Chondrocyte (in vitro differentiated cells): ENCODE measurements around the gene DAZAP1. TPM values are rescaled to one million over a fixed set of nuclear protein-coding genes. Genes with fewer than 3 reads are reported as not detected.

Experiments used
- DNase-seq: peaks from one replicate; pipeline ENCODE4 v3.0.0; 2021; ENCODE audit warnings: mixed read lengths, low spot score
- H3K27ac Mint-ChIP-seq: one replicate; pipeline ENCODE4 v1.8.0; 2021; ENCODE audit warnings: mild to moderate bottlenecking, moderate library complexity, mixed read lengths; ENCODE audit not compliant: unreplicated experiment
- H3K27me3 Mint-ChIP-seq: 2 replicates; pipeline ENCODE4 v1.8.0; 2021; ENCODE audit warnings: low read depth, mixed read lengths
- H3K36me3 Mint-ChIP-seq: 2 replicates; pipeline ENCODE4 v1.8.0; 2021; ENCODE audit warnings: low read depth, mixed read lengths
- H3K4me1 Mint-ChIP-seq: 2 replicates; pipeline ENCODE4 v1.8.0; 2021; ENCODE audit warnings: low read depth, mild to moderate bottlenecking, mixed read lengths
- H3K4me3 Mint-ChIP-seq: one replicate; pipeline ENCODE4 v1.8.0; 2021; ENCODE audit warnings: mild to moderate bottlenecking, moderate library complexity, mixed read lengths; ENCODE audit not compliant: unreplicated experiment
- H3K9me3 Mint-ChIP-seq: 2 replicates; pipeline ENCODE4 v1.8.0; 2021; ENCODE audit warnings: low read depth, mixed read lengths
- total RNA-seq: library from RNA; stranded (reverse); gene quantifications from 3 replicates; pipeline ENCODE4 v1.2.1, GENCODE V29; 2021
- TF ChIP-seq, protein P1 (sequence below): fragments of 200-600 bp; sonication (generic); IDR thresholded peaks from 2 replicates; pipeline ENCODE4 v1.5.0; 2021; ENCODE audit warnings: antibody characterized with exemption, mild to moderate bottlenecking, moderate library complexity

DAZAP1 gene
- total RNA-seq, 1 donor from 2014 or later = 88.0 TPM

DNA sequence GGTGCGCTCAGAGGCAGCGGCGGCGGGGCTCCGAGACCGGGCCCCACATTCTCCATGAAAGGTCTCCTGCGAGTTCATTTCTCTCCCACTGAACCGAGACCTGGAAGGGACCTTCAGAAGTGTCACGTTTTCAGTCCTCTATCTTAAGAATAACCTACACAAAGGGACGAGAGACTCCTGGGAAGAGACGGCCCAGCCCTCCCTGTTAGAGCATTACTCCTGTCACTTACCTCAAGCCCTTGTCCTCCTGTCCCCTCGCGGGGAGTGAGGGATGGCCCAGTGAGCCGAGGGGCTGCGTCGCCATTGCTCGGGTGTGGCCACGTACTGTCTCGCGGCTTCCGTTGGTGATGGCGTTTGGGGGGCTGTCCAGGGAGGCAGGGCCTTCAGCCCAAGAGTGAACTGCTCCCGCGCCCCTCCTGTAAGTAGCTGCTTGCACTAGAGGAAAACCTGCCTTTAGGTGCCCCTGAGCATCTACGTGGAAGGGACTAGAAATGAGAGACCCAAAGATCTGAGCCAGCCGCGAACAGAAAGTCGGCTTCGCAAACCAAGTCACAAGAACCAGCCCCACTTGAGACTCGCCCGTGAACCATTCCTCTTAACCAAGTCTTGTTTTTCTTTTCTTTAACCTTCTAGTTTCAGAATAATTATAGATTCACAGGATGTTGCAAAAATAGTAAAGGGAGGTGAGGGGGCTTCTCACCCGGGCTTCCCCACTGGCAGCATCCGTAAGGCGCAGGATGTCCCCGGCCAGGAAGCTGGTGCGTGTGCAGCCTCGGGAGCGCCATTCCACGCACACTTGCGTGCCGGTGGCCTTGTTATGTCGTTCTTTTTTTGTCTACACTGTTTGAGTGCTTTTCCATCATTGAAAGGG, 44.8 kb upstream of the DAZAP1 start:
- DNase-seq = no peak
- peaks cover 22% of the 10 kb centered on the region for H3K36me3 Mint-ChIP-seq
- no peaks in the 10 kb centered on the region for H3K9me3 Mint-ChIP-seq
- TF ChIP-seq, protein P1, sequence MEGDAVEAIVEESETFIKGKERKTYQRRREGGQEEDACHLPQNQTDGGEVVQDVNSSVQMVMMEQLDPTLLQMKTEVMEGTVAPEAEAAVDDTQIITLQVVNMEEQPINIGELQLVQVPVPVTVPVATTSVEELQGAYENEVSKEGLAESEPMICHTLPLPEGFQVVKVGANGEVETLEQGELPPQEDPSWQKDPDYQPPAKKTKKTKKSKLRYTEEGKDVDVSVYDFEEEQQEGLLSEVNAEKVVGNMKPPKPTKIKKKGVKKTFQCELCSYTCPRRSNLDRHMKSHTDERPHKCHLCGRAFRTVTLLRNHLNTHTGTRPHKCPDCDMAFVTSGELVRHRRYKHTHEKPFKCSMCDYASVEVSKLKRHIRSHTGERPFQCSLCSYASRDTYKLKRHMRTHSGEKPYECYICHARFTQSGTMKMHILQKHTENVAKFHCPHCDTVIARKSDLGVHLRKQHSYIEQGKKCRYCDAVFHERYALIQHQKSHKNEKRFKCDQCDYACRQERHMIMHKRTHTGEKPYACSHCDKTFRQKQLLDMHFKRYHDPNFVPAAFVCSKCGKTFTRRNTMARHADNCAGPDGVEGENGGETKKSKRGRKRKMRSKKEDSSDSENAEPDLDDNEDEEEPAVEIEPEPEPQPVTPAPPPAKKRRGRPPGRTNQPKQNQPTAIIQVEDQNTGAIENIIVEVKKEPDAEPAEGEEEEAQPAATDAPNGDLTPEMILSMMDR = no peak
- no peaks in the 10 kb centered on the region for H3K27me3 Mint-ChIP-seq
- H3K27ac Mint-ChIP-seq = peak overlapping the region; percentile 95
- H3K4me3 Mint-ChIP-seq = peak overlapping the region; percentile 76
- peaks cover 45% of the 10 kb centered on the region for H3K4me1 Mint-ChIP-seq

DNA sequence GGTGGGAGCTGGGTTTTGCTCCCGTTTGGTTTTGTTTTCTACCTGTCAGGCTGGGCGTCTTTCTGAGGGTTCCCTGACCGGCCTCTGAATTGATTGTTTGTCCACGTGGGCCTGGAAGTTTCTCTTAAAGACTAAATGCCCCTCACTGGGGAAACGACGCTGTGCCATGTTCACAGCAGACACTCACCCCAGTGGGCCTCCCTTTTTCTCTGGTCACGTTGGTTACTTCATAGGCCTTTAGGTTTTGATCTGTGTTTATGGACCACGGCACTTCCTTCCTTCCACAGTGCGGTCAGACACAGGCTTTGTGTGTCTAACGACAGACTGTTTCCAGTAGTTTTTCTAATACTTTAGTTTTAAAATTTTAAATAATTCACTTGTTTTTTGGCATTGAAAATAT, 43.8 kb upstream of the DAZAP1 start:
- no peaks in the 10 kb centered on the region for H3K9me3 Mint-ChIP-seq
- TF ChIP-seq, protein P1 = no peak
- H3K27ac Mint-ChIP-seq = peak overlapping the region; percentile 59
- no peak for DNase-seq
- no peaks in the 10 kb centered on the region for H3K27me3 Mint-ChIP-seq
- H3K36me3 Mint-ChIP-seq = peaks cover 18% of the 10 kb centered on the region
- H3K4me1 Mint-ChIP-seq = peaks cover 42% of the 10 kb centered on the region
- no peak overlapping the region for H3K4me3 Mint-ChIP-seq

DNA sequence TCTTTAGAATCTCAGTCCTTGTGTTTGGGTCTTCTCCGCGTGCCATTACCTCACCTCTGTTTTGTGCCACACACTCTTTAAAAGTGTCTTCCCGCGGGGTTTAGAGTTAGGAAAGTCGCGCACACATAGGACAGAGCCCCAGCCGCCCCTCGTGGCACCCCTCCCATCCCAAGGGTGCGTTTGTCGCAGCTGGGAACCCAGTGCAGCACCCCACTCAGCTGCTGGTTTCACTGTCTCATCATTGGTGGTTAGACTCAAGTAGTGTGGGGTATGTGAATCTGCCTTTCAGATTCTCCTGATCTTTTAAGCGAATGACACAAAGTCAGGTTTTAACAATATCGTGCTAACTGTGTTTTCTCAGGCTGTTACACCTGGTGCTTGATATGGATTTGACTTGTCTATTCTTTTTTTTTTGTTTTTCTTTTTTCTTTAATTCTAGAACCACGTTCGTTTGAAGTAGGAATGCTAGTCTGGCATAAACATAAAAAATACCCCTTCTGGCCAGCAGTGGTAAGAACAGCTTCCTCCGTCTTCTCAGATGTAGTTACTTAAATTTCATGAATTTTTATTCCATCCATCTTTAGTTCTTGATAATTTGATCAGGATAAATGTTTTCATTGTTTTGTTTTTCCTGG, 43.2 kb upstream of the DAZAP1 start:
- Mint-ChIP-seq H3K36me3 (peaks cover 18% of the 10 kb centered on the region), H3K4me1 (peaks cover 42% of the 10 kb centered on the region), H3K9me3 (no peaks in the 10 kb centered on the region), H3K27ac (peak overlapping the region; percentile 59), H3K27me3 (no peaks in the 10 kb centered on the region), H3K4me3 (no peak overlapping the region)
- TF ChIP-seq, protein P1 = peak; percentile 67
- no peak for DNase-seq

DNA sequence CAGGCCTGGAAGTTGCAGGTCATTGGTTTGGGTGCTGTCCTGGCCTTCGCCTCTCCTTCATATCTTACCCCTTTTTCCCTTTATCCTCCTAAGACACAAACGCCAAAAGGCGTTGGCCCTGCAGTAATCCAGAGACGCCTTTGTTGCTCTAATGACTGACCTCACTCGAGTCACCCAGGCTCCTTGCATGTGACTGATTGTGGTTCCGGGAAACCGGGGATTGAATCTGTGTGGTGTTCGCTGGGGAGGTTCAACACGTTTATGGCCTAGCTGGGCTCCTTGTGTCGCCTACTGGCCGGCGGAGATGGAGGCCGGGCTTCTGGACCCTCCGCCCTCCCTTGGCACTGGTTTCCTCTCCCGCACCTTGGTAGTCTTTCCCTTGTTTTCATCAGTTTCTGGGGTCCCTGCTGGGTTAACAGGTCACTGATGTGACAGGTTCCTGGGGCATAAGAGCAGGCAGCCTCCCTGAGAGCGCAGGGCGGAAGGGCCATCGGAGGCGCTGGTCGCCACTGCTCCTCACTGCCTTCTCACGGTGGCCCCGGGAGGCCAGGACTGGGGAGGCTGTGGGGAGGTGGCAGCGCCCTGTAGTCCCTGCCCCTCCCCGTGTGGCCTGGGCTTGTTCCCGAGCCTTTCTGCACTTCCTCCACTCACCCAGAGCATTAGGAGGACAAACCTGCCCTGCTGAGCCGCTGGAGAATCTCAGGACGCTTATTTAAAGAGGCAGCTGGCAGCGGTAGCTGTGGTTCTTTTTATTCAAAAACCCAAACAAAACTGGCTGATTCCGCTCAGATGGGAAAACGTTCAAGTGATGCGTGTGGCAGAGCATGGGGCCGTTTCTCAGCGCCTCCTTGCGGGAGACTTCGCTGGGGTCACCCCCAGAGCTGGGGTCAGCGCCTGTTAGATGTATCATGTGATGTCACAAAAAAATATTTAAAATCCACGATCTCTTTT, 41.8 kb upstream of the DAZAP1 start:
- no peak overlapping the region for H3K4me3 Mint-ChIP-seq
- no peaks in the 10 kb centered on the region for H3K27me3 Mint-ChIP-seq

More for the DNA sequence above, 41.8 kb upstream of the DAZAP1 start:
- peaks cover 22% of the 10 kb centered on the region for H3K36me3 Mint-ChIP-seq
- no peaks in the 10 kb centered on the region for H3K9me3 Mint-ChIP-seq
- peaks cover 30% of the 10 kb centered on the region for H3K4me1 Mint-ChIP-seq
- no peak overlapping the region for H3K27ac Mint-ChIP-seq
- TF ChIP-seq, protein P1 = no peak
- DNase-seq = no peak
